Activated CD4-positive, alpha-beta T cell treated with anti-CD3 and anti-CD28 coated beads for 36 hours (primary cell): ENCODE measurements around the gene RTP3. TPM values are rescaled to one million over a fixed set of nuclear protein-coding genes. Genes with fewer than 3 reads are reported as not detected.
A peak's percentile ranks its signal among the peaks of the same experiment; 100 is the strongest.
"Not testable (repeated sequence)": the region's sequence is repeated elsewhere in the genome, so short reads cannot be mapped to it uniquely, and the experiment has no call there.

Source experiments
- ATAC-seq: fragments of 200-7000 bp; cut with Tn5 transposase; one replicate; pipeline ENCODE4 v1.10.0; 2021; ENCODE audit warnings: mild to moderate bottlenecking, moderate library complexity
- CTCF ChIA-PET: fragments of 350-600 bp; sonication (Branson Sonifier 250); formaldehyde crosslinking; loops from one replicate; lab custom pipeline; 2021; ENCODE audit warnings: antibody characterized with exemption; lab: Charles Lee
- POLR2A ChIA-PET: fragments of 350-600 bp; sonication (Branson Sonifier 250); formaldehyde crosslinking; loops from one replicate; lab custom pipeline; 2021; ENCODE audit warnings: antibody characterized with exemption, inconsistent platforms; lab: Charles Lee
- DNase-seq: peaks from one replicate; pipeline ENCODE4 v3.0.0-alpha.2; 2020
- H3K27ac Mint-ChIP-seq: one replicate; pipeline ENCODE4 v1.8.0; 2021; ENCODE audit warnings: mixed read lengths
- H3K27me3 Mint-ChIP-seq: one replicate; pipeline ENCODE4 v1.8.0; 2021; ENCODE audit warnings: mixed read lengths
- H3K36me3 Mint-ChIP-seq: one replicate; pipeline ENCODE4 v1.8.0; 2021; ENCODE audit warnings: low read depth, mixed read lengths
- H3K4me1 Mint-ChIP-seq: one replicate; pipeline ENCODE4 v1.8.0; 2021; ENCODE audit warnings: mixed read lengths
- H3K4me3 Mint-ChIP-seq: one replicate; pipeline ENCODE4 v1.8.0; 2021; ENCODE audit warnings: mild to moderate bottlenecking, moderate library complexity, mixed read lengths
- H3K9me3 Mint-ChIP-seq: one replicate; pipeline ENCODE4 v1.8.0; 2021; ENCODE audit warnings: low read depth, mixed read lengths
- intact Hi-C, 2 experiments: fragments of 100-400 bp; cut with DNase I in 1 of 2; cut with micrococcal nuclease in 1 of 2; formaldehyde crosslinking; loops; one replicate each; pipeline versions ENCODE4 v1.14.2 to v1.15.1; 2022 to 2024; cut with DNase I, micrococcal nuclease
- total RNA-seq, 2 experiments: library from RNA; stranded (reverse); gene quantifications; one replicate each; pipeline ENCODE4 v1.2.3, GENCODE V29; 2021

The RTP3 gene
- total RNA-seq, 2 experiments from 2014 or later, result not detected

DNA sequence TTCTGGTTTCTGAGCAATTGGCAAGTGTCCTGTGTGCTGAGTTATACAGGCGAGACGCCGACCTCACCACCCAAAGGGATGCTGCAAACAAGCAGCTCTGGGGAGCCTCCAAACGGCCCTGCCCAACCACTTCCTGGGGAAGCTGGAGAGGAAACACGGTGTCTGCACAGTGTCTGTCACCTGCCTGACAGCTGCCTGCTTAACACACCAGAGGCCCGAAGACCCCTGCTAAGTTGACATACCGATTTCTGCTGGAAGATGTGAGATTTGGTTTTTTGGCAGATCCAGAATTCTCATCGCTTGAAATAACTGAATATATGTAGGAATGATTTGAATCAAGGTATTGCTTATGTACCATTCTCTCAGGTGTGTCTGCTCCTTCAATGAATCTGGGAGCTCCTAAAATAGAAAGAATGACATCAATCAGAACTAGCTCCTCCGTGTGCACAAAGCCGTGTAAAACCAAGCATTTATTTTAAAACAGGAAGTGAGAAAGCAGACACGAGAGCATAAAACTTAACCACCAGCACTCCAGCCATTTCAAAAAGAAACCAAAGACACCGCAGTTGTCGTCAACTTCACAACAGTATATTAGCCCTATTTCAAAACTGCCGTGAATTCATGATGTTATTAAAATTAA, 41.1 kb downstream of the RTP3 start:
- CTCF ChIA-PET, result interaction anchor here (0.9 to 2.5 kb wide), 6 partner anchors 9 to 91 kb away, joined by 3 to 25 read pairs (median 4); no protein-coding TSS in a partner anchor
- Mint-ChIP-seq H3K9me3 (no peaks in the 10 kb centered on the region), H3K27ac (peak overlapping the region; percentile 83), H3K36me3 (no peaks in the 10 kb centered on the region), H3K27me3 (no peaks in the 10 kb centered on the region), H3K4me3 (peak overlapping the region; percentile 54), H3K4me1 (peaks cover 60% of the 10 kb centered on the region)
- DNase-seq (peak; percentile 86), ATAC-seq (peak; percentile 89)
- POLR2A ChIA-PET, result interaction anchor here (0.6 to 1.0 kb wide), 3 partner anchors 23 to 424 kb away, joined by 3 read pairs; no protein-coding TSS in a partner anchor
- intact Hi-C loops, result loop anchor here (2.0 to 5.0 kb wide), 4 partner anchors 37 to 562 kb away; no protein-coding TSS in a partner anchor

GRCh38 chr3:46539443-46540005, 41.7 kb downstream of the RTP3 start:
- ChIA-PET CTCF (interaction anchor here (0.7 to 2.5 kb wide), 7 partner anchors 10 to 459 kb away, joined by 3 to 25 read pairs (median 3); no protein-coding TSS in a partner anchor), POLR2A (interaction anchor here (0.9 to 1.0 kb wide), 2 partner anchors 22 to 170 kb away, joined by 3 read pairs; no protein-coding TSS in a partner anchor)
- Mint-ChIP-seq H3K27ac (peak overlapping the region; percentile 83), H3K9me3 (no peaks in the 10 kb centered on the region), H3K36me3 (no peaks in the 10 kb centered on the region), H3K4me1 (peaks cover 60% of the 10 kb centered on the region), H3K27me3 (no peaks in the 10 kb centered on the region), H3K4me3 (peak overlapping the region; percentile 54)
- ATAC-seq (no peak), DNase-seq (no peak)
- intact Hi-C loops, result loop anchor here (2.0 to 5.0 kb wide), 4 partner anchors 37 to 562 kb away; no protein-coding TSS in a partner anchor

DNA sequence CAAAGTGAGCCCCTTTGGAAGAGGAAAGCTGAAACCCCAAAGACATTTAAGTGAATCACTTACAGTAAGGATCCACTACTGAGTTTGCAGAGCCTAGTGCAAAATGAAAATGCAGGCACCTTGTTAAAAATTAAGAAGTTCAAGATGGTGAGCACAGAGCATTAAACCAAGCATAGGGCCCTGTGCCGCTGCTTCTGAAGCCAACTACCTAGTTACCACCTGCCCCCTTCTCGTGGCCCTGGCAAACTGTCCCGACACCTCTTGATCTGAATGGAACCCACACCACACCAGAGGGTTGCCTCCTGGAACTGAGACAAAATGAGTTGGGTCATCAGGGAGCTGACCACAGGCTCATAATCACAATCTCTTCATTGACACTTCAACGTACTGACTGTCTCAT, 42.8 kb downstream of the RTP3 start:
- Mint-ChIP-seq H3K27me3 (no peaks in the 10 kb centered on the region), H3K36me3 (no peaks in the 10 kb centered on the region), H3K4me1 (peaks cover 60% of the 10 kb centered on the region), H3K9me3 (no peaks in the 10 kb centered on the region), H3K4me3 (no peak overlapping the region), H3K27ac (no peak overlapping the region)
- intact Hi-C loops, result no loop called here
- ChIA-PET CTCF (interaction anchor here (0.5 to 2.5 kb wide), 5 partner anchors 25 to 458 kb away, joined by 3 to 25 read pairs (median 3); no protein-coding TSS in a partner anchor), POLR2A (interaction anchor here (0.7 kb wide), 2 partner anchors 51 to 880 kb away, joined by 3 to 4 read pairs; no protein-coding TSS in a partner anchor)
- ATAC-seq (no peak), DNase-seq (no peak)

DNA sequence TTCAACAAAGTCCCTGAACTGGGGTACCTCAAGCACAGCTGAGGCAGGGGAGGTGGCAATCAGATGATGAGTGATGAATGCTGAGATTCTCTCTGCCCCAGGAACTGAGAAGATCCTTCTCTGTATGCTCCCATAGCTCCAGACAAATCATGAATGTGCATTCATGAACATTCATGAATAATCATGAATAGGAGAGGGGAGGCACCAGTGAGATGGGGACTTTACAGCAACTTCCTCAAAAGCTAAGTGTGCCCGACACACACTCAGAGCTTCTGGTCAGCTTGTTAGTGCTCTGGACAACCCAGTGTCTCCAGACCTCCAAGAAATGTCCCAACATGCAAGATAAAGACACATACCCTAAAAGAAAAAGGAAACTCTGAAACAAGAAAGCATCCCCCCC, 44.1 kb downstream of the RTP3 start:
- CTCF ChIA-PET, result interaction anchor here (0.6 to 1.7 kb wide), 4 partner anchors 18 to 702 kb away, joined by 3 to 8 read pairs (median 4); no protein-coding TSS in a partner anchor
- intact Hi-C loops, result no loop called here
- Mint-ChIP-seq H3K9me3 (no peaks in the 10 kb centered on the region), H3K36me3 (no peaks in the 10 kb centered on the region), H3K27me3 (no peaks in the 10 kb centered on the region), H3K4me1 (peaks cover 52% of the 10 kb centered on the region), H3K4me3 (no peak overlapping the region), H3K27ac (no peak overlapping the region)
- no peak for DNase-seq
- no peak for ATAC-seq
- POLR2A ChIA-PET, result interaction anchor here (0.5 kb wide), 1 partner anchor 431 kb away, joined by 4 read pairs; no protein-coding TSS in a partner anchor

DNA sequence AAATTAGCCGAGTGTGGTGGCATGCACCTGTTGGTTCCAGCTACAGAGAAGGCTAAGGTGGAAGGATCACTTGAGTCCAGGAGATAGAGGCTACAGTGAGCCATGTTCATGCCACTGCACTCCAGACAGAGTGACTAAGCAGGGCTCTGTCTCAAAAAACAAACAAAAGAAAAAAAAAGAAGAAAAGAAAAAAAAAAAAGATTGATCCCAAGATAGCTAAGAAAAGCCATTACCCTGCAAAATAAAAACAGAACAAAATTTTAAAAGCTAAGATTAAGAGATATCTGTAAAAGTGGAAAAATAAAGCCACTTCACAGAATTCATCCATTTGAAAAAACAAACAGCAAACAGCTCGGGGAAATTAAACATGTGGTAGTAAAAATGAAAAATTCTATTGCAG, 44.6 kb downstream of the RTP3 start:
- intact Hi-C loops, result no loop called here
- no peak overlapping the region for H3K27ac Mint-ChIP-seq
- DNase-seq (no peak), ATAC-seq (no peak)
- ChIA-PET CTCF (interaction anchor here (0.6 to 1.7 kb wide), 6 partner anchors 18 to 702 kb away, joined by 3 to 8 read pairs (median 4); no protein-coding TSS in a partner anchor), POLR2A (interaction anchor here (0.7 kb wide), 1 partner anchor 53 kb away, joined by 3 read pairs; no protein-coding TSS in a partner anchor)
- H3K9me3 Mint-ChIP-seq, result no peaks in the 10 kb centered on the region
- peaks cover 48% of the 10 kb centered on the region for H3K4me1 Mint-ChIP-seq
- H3K36me3 Mint-ChIP-seq, result no peaks in the 10 kb centered on the region
- H3K27me3 Mint-ChIP-seq, result no peaks in the 10 kb centered on the region
- no peak overlapping the region for H3K4me3 Mint-ChIP-seq

- Mint-ChIP-seq H3K27me3 (no peaks in the 10 kb centered on the region), H3K27ac (no peak overlapping the region), H3K4me1 (peaks cover 44% of the 10 kb centered on the region), H3K36me3 (no peaks in the 10 kb centered on the region), H3K9me3 (no peaks in the 10 kb centered on the region), H3K4me3 (no peak overlapping the region)
- ATAC-seq, result no peak
- intact Hi-C loops, result no loop called here
- ChIA-PET CTCF (interaction anchor here (0.7 to 1.7 kb wide), 3 partner anchors 54 to 86 kb away, joined by 3 to 8 read pairs (median 4); no protein-coding TSS in a partner anchor), POLR2A (interaction anchor here (0.7 kb wide), 1 partner anchor 54 kb away, joined by 3 read pairs; no protein-coding TSS in a partner anchor)
- DNase-seq, result no peak
These were observed 45.0 kb downstream of the RTP3 start for GRCh38 chr3:46542801-46543201.

GRCh38 chr3:46544771-46545503, 47.2 kb downstream of the RTP3 start:
- Mint-ChIP-seq H3K9me3 (peaks cover 1% of the 10 kb centered on the region), H3K27me3 (no peaks in the 10 kb centered on the region), H3K36me3 (no peaks in the 10 kb centered on the region), H3K27ac (no peak overlapping the region), H3K4me1 (peaks cover 30% of the 10 kb centered on the region), H3K4me3 (no peak overlapping the region)
- DNase-seq, result no peak
- no peak for ATAC-seq
- POLR2A ChIA-PET, result no interaction called here
- intact Hi-C loops, result no loop called here
- CTCF ChIA-PET, result no interaction called here

- ChIA-PET CTCF (no interaction called here), POLR2A (no interaction called here)
- ATAC-seq, result no peak
- H3K36me3 Mint-ChIP-seq, result no peaks in the 10 kb centered on the region
- no peaks in the 10 kb centered on the region for H3K27me3 Mint-ChIP-seq
- peaks cover 1% of the 10 kb centered on the region for H3K9me3 Mint-ChIP-seq
- H3K27ac Mint-ChIP-seq, result no peak overlapping the region
- intact Hi-C loops, result no loop called here
- H3K4me3 Mint-ChIP-seq, result no peak overlapping the region
- H3K4me1 Mint-ChIP-seq, result peaks cover 26% of the 10 kb centered on the region
- DNase-seq, result no peak
These were observed 48.2 kb downstream of the RTP3 start for GRCh38 chr3:46545818-46546630.

DNA sequence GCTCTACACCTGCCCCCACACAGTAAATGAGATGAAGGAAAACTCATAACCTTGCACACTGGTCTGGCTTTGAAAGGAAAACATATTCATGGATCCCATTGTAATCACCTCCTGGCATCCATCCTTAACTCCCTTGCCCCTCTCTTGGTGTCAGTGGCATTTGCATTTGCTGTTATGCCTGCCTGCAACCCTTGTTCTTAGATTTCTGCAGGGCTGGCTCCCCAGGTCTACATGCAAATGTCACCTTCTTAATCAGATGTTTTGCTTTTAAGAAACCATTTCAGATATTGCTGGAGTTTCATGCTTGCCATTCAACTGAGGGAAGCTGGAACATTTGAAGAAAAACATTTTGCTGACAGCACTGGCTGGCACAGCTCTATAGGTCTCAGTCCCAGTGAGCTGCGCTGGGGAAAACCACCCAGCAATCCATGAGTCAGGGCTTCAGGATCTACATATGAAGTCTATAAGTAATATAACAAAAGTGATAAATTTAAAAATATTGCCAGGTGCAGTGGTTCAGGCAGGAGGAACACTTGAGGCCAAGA, 49.2 kb downstream of the RTP3 start:
- no peak for DNase-seq
- H3K36me3 Mint-ChIP-seq, result no peaks in the 10 kb centered on the region
- ChIA-PET CTCF (interaction anchor here (0.6 kb wide), 1 partner anchor 83 kb away, joined by 3 read pairs; no protein-coding TSS in a partner anchor), POLR2A (no interaction called here)
- intact Hi-C loops, result no loop called here
- no peak overlapping the region for H3K27ac Mint-ChIP-seq
- no peak overlapping the region for H3K4me3 Mint-ChIP-seq
- H3K4me1 Mint-ChIP-seq, result peaks cover 21% of the 10 kb centered on the region
- peak; percentile 23 for ATAC-seq
- H3K27me3 Mint-ChIP-seq, result no peaks in the 10 kb centered on the region
- H3K9me3 Mint-ChIP-seq, result peaks cover 1% of the 10 kb centered on the region

GRCh38 chr3:46548611-46549010, 50.8 kb downstream of the RTP3 start:
- H3K9me3 Mint-ChIP-seq, H3K27me3 Mint-ChIP-seq, H3K36me3 Mint-ChIP-seq, intact Hi-C loops, DNase-seq, POLR2A ChIA-PET, H3K4me3 Mint-ChIP-seq, H3K27ac Mint-ChIP-seq, ATAC-seq: not testable (repeated sequence)
- CTCF ChIA-PET, result interaction anchor here (1.0 to 4.0 kb wide), 4 partner anchors 10 to 81 kb away, joined by 3 to 19 read pairs (median 4); no protein-coding TSS in a partner anchor
- H3K4me1 Mint-ChIP-seq, result peaks cover 13% of the 10 kb centered on the region
